HL-60/S4 treated with retinoic acid at 250 ng/mL for 4 days and 3 days (cell line): Measurements from ENCODE around the gene SLC26A3.

Source experiments
- in situ Hi-C: fragments of 300-500 bp; cut with MboI; formaldehyde crosslinking; loops from 2 replicates; pipeline ENCODE4 v1.7.0; 2022; ENCODE audit warnings: low sequenced_read_pairs

SLC26A3 gene

GRCh38 chr7:107816011-107816566 is 13.1 kb upstream of the SLC26A3 start:
- in situ Hi-C loops = no loop called here

DNA sequence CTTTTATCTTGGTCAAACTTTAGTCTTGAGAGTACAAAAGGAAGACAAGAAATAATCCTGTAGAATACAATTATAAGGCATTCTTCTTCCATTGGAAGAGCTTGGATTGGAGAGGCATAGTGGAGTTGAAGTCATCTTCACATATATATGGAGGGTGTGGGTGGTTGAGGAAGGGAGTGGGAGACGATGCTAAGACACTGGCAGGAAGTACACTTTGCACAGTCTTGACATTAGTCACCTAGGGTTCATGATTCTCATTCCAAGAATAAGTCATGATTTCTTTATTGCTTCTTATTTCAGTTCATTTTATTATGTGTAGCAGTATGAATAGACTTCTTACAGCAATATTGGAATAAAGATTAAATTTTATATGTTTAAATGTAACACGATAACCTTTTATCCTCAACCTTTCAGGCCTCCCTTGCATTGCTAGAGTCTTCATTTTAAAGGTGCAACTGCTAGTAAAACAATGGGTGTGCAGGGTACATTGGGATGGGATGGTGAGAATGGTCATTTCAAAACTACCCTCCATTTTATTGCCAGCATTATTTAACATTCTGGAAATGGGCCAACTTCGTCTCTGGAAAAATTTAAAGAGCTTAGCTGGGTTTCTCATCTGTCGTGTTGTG is 12.3 kb upstream of the SLC26A3 start:
- in situ Hi-C loops = no loop called here

GRCh38 chr7:107813524-107813923 is 10.5 kb upstream of the SLC26A3 start:
- in situ Hi-C loops = no loop called here

DNA sequence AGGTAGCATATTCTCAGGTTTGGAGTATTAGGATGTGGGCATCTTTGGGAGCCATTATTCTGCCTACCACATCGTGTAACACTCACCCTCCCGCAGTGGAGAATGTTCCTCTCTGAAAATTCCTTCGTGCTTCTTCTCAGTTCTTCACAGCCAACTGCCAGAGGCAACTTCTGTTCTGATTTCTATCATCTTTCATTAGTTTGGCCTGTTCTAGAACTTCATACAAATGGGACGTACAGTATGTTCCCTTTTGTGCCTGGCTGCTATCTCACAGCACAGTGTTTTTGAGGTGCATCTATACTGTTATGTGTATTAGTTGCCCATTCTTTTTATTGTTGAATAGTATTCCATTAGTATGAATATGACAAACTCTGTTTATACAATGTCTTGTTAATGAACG is 8.9 kb upstream of the SLC26A3 start:
- in situ Hi-C loops = no loop called here

DNA sequence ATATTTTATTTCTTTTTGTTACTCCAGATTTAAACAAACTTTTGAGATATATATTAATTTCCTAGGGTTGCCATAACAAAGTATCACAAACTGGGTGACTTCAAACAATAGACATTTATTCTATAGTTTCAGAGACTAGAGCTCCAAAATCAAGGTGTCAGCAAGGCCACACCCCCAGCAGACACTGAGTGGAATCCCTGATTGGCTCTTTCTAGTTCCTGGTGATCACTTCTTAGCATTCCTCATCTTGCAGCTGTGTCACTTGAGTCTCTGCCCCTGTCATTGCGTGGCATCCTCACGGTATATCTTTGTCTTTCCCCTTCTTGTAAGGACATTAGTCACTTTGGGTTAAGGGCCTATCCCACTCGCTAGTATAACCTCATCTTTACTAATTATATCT is 7.6 kb upstream of the SLC26A3 start:
- in situ Hi-C loops = no loop called here

- in situ Hi-C loops = no loop called here
These were observed 6.2 kb upstream of the SLC26A3 start for GRCh38 chr7:107809179-107809578.

GRCh38 chr7:107799647-107800264 is 3.3 kb downstream of the SLC26A3 start:
- in situ Hi-C loops = no loop called here

DNA sequence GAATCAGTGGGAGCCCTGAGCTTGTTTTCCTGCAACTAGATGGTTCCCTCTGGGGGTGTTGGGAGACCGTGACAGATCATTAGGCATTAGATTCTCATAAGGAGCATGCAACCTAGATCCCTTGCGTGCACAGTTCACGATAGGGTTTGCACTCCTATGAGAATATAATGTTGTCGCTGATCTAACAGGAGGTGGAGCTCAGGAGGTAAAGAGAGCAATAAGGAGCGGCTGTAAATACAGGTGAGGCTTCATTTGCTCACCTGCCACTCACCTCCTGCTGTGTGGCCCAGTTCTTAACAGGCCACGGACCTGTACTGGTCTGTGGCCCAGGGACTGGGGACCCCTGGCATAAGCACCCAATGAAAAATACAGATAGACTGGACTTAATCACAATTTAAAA is 10.7 kb downstream of the SLC26A3 start:
- in situ Hi-C loops = no loop called here

GRCh38 chr7:107789647-107790046 is 13.4 kb downstream of the SLC26A3 start:
- in situ Hi-C loops = no loop called here

- in situ Hi-C loops = no loop called here
These were observed 14.4 kb downstream of the SLC26A3 start for GRCh38 chr7:107788662-107789061.

DNA sequence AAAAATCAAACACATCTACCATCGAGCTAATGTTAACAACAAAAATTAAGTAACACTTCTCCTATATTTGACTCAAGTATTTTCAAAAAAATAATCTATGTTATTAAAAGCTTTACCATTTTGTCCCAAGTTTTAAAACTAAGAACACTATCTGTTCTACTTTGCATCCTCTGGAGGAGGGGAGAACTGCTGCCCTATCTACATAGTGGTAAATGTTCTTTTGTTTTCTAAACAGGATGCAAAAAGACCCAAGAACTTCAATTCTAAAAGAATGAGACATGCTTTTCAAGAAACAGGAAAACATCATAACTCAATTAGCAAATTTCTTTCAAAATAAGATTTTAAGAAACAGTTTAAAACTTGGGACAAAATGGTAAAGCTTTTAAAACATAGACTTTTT is 14.8 kb downstream of the SLC26A3 start:
- in situ Hi-C loops = no loop called here

- in situ Hi-C loops = no loop called here
These were observed 17.1 kb downstream of the SLC26A3 start for GRCh38 chr7:107785926-107786325.

DNA sequence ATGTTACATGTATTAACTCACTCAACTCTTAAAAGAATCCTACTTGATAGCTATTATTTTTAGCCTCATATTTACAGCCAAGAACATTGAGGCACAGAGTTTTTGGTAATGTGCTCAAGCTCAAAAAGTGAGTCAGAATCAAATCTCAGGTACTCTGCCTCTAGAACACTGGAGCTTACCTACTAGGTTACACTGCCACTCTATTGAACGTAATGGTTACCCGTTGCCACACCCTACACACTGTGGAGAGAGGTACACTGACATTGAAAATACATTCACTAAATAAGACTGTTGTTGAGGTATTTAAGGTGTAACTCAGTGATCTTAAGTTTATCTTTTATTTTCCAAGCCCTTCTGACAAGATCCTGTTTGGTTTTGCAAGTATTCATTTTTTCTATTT is 17.9 kb downstream of the SLC26A3 start:
- in situ Hi-C loops = no loop called here

DNA sequence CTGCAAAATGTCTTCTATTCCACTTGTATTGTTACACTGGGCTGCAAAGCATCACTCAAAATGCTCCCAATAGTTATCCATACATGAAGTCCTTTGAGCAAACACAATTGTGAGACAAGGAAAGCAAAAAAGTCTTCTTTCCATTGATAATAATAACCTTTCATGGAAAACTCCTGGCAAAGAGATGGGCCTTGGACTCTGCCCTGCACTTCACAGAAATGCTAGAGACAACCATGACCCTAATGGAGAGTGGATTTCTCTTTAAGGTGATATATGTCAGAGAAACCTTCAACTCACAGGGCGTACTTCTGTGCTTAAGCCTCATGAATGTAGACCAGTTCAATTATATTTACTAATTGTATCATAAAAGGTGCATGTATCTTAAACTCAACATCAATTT is 19.4 kb downstream of the SLC26A3 start:
- in situ Hi-C loops = no loop called here

DNA sequence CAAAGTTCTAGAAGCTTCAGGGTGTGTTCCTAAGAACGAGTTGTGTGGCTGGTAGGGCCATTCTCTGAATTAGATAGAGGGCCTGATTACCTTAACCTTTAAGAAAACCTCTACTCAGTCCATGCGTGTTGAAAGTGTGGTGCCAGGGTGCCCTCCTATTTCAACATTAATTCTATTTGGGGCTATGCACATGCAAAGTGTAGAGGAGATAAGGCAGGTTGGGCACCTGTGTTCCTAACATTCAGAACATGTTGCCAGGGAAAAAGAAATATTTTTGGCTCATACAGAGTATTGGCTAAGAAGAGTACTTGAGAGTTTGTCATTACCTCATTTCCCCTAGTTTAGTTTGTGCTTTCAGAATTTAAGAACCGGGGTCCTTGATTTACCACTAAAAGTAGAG is 20.6 kb downstream of the SLC26A3 start:
- in situ Hi-C loops = no loop called here

DNA sequence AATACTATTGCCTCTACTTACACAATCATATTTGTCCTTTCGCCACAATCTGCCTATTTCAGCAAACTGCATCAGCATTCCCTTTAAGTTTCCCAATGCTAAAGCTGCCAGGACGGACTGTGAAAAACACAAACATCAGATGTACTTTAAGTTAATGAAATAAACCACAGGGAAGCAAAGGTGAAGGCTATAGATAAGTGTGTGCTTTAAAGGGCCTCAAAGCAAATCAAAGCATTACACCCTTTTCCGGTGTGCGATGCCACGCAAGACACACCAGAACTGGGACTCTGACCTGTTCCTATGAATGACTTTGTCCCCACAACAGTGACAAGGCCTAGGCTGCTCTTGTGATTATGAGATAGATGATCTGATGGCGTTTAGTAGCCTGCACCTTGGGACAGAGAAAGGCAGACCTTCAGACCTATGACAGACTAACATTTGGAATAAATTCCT is 23.4 kb downstream of the SLC26A3 start:
- in situ Hi-C loops = no loop called here

DNA sequence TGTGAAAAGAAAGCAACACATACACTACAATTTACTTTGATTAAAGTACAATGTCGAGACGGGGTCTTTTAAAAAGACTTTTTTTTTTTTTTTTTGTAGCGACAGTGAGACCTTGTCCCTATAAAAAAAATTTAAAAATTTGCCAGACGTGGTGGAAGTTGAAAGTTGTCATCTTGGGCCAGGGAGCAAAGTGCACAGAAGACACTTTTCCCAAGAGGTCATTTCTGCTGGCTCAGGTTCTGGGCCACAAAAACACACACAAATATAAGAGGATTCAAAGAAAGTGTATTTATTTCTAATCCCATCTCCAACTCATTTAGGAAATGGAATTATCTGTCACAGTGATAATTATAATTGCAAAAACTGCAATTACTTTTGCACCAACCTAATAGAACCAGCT is 24.7 kb downstream of the SLC26A3 start:
- in situ Hi-C loops = no loop called here

- in situ Hi-C loops = no loop called here
These were observed 25.3 kb downstream of the SLC26A3 start for GRCh38 chr7:107777702-107778101.

- in situ Hi-C loops = no loop called here
These were observed 30.0 kb downstream of the SLC26A3 start for GRCh38 chr7:107773027-107773426.

GRCh38 chr7:107768263-107768662 is 34.8 kb downstream of the SLC26A3 start:
- in situ Hi-C loops = no loop called here

GRCh38 chr7:107767391-107767790 is 35.6 kb downstream of the SLC26A3 start:
- in situ Hi-C loops = no loop called here

DNA sequence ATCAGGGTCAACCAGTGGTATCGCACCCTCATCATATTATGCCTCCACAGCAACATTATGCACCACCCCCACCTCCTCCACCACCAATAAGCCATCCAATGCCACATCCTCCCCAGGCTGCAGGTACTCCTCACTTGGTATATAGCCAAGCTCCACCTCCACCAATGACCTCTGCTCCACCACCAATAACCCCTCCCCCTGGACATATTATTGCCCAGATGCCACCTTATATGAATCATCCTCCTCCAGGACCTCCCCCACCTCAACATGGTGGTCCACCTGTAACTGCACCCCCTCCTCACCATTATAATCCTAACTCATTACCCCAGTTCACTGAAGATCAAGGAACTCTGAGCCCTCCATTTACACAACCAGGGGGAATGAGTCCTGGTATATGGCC is 44.4 kb downstream of the SLC26A3 start:
- in situ Hi-C loops = no loop called here

GRCh38 chr7:107754642-107755041 is 48.4 kb downstream of the SLC26A3 start:
- in situ Hi-C loops = no loop called here
